Keratinocyte (primary cell): ENCODE results near the gene ZHX3. TPM values are rescaled to one million over a fixed set of nuclear protein-coding genes. Genes with fewer than 3 reads are reported as not detected.

Experiments
- DNase-seq: peaks from one replicate; pipeline ENCODE4 v3.0.0-alpha.2; 2011; ENCODE audit warnings: low read depth, missing footprints, low spot score
- FAIRE-seq: peaks from 2 replicates; lab custom pipeline; 2011; peaks lifted over from hg19 to GRCh38; lab: Jason Lieb, UNC
- H2AFZ ChIP-seq: 2 replicates; pipeline ENCODE4 v1.6.0; 2012; ENCODE audit warnings: low read length, control low read depth, inconsistent platforms; ENCODE audit not compliant: control insufficient read depth
- H3K27ac ChIP-seq: 2 replicates; pipeline ENCODE4 v1.5.1; 2011; ENCODE audit warnings: low read length; ENCODE audit not compliant: control insufficient read depth, insufficient read depth
- H3K27me3 ChIP-seq: 3 replicates; pipeline ENCODE4 v1.6.0; 2011; ENCODE audit warnings: low read length; ENCODE audit not compliant: control insufficient read depth, insufficient read depth; ENCODE audit errors: extremely low read depth
- H3K36me3 ChIP-seq, 2 experiments: 2 replicates in 1 of 2; 3 replicates in 1 of 2; pipeline ENCODE4 v1.5.1; 2011; ENCODE audit warnings: low read length in 2 of 2, mild to moderate bottlenecking in 1 of 2; ENCODE audit not compliant: control insufficient read depth in 2 of 2, insufficient read depth in 2 of 2; ENCODE audit errors: extremely low read depth in 1 of 2
- H3K4me1 ChIP-seq: 3 replicates; pipeline ENCODE4 v1.5.1; 2011; ENCODE audit warnings: low read length; ENCODE audit not compliant: control insufficient read depth, insufficient read depth; ENCODE audit errors: extremely low read depth
- H3K4me2 ChIP-seq: 3 replicates; pipeline ENCODE4 v1.6.0; 2011; ENCODE audit warnings: low read depth, low read length; ENCODE audit not compliant: control insufficient read depth, insufficient read depth; ENCODE audit errors: extremely low read depth
- H3K4me3 ChIP-seq, 3 experiments: fragments of 200-600 bp in 1 of 3; sonication (generic) in 1 of 3; 2 replicates in 2 of 3; 3 replicates in 1 of 3; pipeline ENCODE4 v1.5.1; 2011 to 2016; ENCODE audit warnings: low read length in 3 of 3, mild to moderate bottlenecking in 3 of 3, control low read depth in 2 of 3, inconsistent platforms in 1 of 3, low read depth in 1 of 3, mixed read lengths in 1 of 3, mixed run types in 1 of 3, moderate library complexity in 1 of 3; ENCODE audit not compliant: control insufficient read depth in 2 of 3, insufficient read depth in 2 of 3; ENCODE audit errors: extremely low read depth in 1 of 3
- H3K79me2 ChIP-seq: 2 replicates; pipeline ENCODE4 v1.6.0; 2012; ENCODE audit warnings: low read length; ENCODE audit not compliant: control insufficient read depth, insufficient read depth
- H3K9ac ChIP-seq: 3 replicates; pipeline ENCODE4 v1.6.0; 2011; ENCODE audit warnings: low read length; ENCODE audit not compliant: control insufficient read depth, insufficient read depth; ENCODE audit errors: extremely low read depth
- H3K9me1 ChIP-seq: 3 replicates; pipeline ENCODE4 v1.6.0; 2011; ENCODE audit warnings: low read length; ENCODE audit not compliant: control insufficient read depth, insufficient read depth; ENCODE audit errors: extremely low read depth
- H3K9me3 ChIP-seq: 2 replicates; pipeline ENCODE4 v1.5.1; 2012; ENCODE audit warnings: low read depth, low read length; ENCODE audit not compliant: control insufficient read depth
- H4K20me1 ChIP-seq: 3 replicates; pipeline ENCODE4 v1.6.0; 2011; ENCODE audit warnings: low read length; ENCODE audit not compliant: control insufficient read depth, insufficient read depth; ENCODE audit errors: extremely low read depth
- EZH2 ChIP-seq: IDR thresholded peaks from one replicate; pipeline ENCODE4 v1.6.1; 2012; ENCODE audit warnings: inconsistent platforms, mild to moderate bottlenecking, low read length, moderate library complexity
- dilution Hi-C: fragments of 300-500 bp; cut with MboI; formaldehyde crosslinking; loops from one replicate; pipeline ENCODE4 v1.7.0; 2020; ENCODE audit warnings: low sequenced_read_pairs; ENCODE audit not compliant: extremely low pct_ligation_motif_present
- polyA plus RNA-seq, 5 experiments: library from polyadenylated mRNA; depleted of rRNA in 3 of 5; stranded (reverse) in 3 of 5; stranded (forward) in 1 of 5; unstranded in 1 of 5; fragments of >200 nt; gene quantifications; 1 replicate in 1 of 5; 2 replicates in 3 of 5; 3 replicates in 1 of 5; pipeline versions ENCODE4 v1.2.1 to v1.2.3, GENCODE V29; 2011 to 2012; ENCODE audit warnings: missing spikeins in 2 of 5, low read depth in 1 of 5, low replicate concordance in 1 of 5
- TF ChIP-seq, protein P1 (sequence below), 3 experiments: IDR thresholded peaks in 1 of 3; conservative IDR thresholded peaks in 1 of 3; optimal IDR thresholded peaks in 1 of 3; 2 replicates in 2 of 3; 3 replicates in 1 of 3; pipeline versions ENCODE3 to v1.5.1; 2011; ENCODE audit warnings: low read length in 3 of 3, mild to moderate bottlenecking in 3 of 3, moderate library complexity in 2 of 3, control low read depth in 1 of 3, inconsistent platforms in 1 of 3; ENCODE audit not compliant: insufficient read depth in 2 of 3; ENCODE audit errors: extremely low read depth in 1 of 3

Gene ZHX3
- polyA plus RNA-seq, 1 donor (not counting 4 experiments of a cell fraction or from before 2014, with no cell fraction given): 16.5 TPM

DNA sequence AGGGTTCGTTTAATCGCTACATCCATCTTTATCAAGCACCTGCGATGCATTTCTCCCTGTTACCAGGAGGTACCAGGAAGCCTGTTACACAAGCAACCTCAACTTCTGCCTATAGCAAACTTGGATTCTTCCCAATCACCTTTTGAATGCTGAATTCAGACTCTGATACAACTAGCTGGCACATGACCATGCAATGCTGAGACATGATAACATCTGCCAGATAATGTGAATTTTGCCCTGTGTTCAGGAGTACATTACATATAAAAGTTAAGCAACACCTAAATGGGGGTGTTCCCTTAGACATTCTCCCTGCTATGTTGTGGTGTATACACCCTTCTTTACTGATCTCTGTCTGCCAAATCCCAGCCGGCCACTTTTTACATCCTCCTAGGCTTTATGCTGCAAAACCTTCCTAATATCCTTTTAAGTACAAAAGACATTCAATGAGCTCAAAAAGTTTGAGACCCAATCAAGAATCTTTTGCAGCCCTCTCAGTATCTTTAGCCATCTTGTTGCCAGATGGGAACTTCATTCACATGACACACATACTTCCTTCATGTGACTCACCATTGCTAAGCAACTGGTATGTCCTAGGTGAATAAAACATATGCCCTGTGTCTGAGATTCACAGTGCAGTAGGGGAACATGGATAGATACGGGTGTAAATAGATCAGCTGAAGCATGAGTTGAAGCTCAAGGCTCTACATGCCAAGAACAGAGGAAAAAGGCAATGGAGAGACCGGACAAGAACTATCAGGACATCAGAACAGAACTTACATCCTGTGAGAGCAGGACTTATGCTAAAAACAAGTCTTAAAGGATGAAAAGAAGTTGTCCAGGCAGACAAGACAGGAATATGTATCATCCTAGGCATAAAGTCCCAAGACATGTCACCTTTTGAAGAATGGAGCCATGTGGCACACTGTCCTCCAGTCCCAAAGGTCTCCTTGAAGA lies 84.3 kb downstream of the ZHX3 start:
- Histone ChIP-seq H4K20me1 (no peaks in the 10 kb centered on the region), H3K4me1 (peaks cover 29% of the 10 kb centered on the region), H3K27ac (peak overlapping the region; percentile 80), H3K4me3 (peak overlapping the region in 2 of 3 experiments; percentile 25 to 39), H3K4me2 (peak overlapping the region; percentile 54), H2AFZ (no peak overlapping the region), H3K36me3 (no peaks in the 10 kb centered on the region), H3K9me1 (no peaks in the 10 kb centered on the region), H3K27me3 (no peaks in the 10 kb centered on the region), H3K9ac (peak overlapping the region; percentile 61), H3K9me3 (no peaks in the 10 kb centered on the region), H3K79me2 (peaks cover 2% of the 10 kb centered on the region)
- FAIRE-seq (peak; percentile 81), DNase-seq (peak; percentile 95)
- dilution Hi-C loops: no loop called here
- TF ChIP-seq EZH2: no peak
- TF ChIP-seq, protein P1, sequence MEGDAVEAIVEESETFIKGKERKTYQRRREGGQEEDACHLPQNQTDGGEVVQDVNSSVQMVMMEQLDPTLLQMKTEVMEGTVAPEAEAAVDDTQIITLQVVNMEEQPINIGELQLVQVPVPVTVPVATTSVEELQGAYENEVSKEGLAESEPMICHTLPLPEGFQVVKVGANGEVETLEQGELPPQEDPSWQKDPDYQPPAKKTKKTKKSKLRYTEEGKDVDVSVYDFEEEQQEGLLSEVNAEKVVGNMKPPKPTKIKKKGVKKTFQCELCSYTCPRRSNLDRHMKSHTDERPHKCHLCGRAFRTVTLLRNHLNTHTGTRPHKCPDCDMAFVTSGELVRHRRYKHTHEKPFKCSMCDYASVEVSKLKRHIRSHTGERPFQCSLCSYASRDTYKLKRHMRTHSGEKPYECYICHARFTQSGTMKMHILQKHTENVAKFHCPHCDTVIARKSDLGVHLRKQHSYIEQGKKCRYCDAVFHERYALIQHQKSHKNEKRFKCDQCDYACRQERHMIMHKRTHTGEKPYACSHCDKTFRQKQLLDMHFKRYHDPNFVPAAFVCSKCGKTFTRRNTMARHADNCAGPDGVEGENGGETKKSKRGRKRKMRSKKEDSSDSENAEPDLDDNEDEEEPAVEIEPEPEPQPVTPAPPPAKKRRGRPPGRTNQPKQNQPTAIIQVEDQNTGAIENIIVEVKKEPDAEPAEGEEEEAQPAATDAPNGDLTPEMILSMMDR (optimal IDR thresholded peaks at IDR 0.05 in 1 of 3, IDR thresholded peaks at IDR 0.05 in 1 of 3, conservative IDR thresholded peaks at IDR 0.05 in 1 of 3; ENCODE audit: extremely low read depth in 1 of 3, insufficient read depth in 2 of 3, low read length in 3 of 3): no peak

DNA sequence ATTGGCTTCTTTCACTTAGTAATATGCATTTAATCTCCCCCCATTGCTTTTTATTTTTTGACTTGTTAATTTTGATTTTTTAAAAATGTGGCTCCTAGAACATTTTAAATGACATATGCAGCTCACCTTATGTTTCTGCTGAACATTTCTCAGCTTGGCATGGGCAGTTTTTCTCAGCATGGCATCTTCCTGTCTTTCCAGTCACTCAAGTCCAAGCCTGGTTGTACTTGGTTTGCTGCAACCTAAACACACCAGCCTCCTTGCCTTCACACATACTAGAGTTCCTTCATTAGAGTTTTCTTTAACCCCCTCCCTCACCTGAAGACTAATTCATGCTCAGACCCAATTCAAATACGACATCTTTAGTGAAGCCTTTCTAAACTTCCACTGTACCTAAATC lies 86.4 kb downstream of the ZHX3 start:
- Histone ChIP-seq H3K9me1 (no peaks in the 10 kb centered on the region), H3K9me3 (no peaks in the 10 kb centered on the region), H4K20me1 (no peaks in the 10 kb centered on the region), H3K27me3 (no peaks in the 10 kb centered on the region), H3K79me2 (no peaks in the 10 kb centered on the region), H3K4me1 (peaks cover 29% of the 10 kb centered on the region), H3K36me3 (no peaks in the 10 kb centered on the region), H3K4me2 (no peak overlapping the region), H3K9ac (no peak overlapping the region), H3K27ac (peak overlapping the region; percentile 80), H3K4me3 (no peak overlapping the region), H2AFZ (no peak overlapping the region)
- DNase-seq (no peak), FAIRE-seq (no peak)
- TF ChIP-seq, protein P1 (optimal IDR thresholded peaks at IDR 0.05 in 1 of 3, IDR thresholded peaks at IDR 0.05 in 1 of 3, conservative IDR thresholded peaks at IDR 0.05 in 1 of 3; ENCODE audit: extremely low read depth in 1 of 3, insufficient read depth in 2 of 3, low read length in 3 of 3): no peak
- TF ChIP-seq EZH2: no peak
- dilution Hi-C loops: no loop called here
